ENCODE measurements around the gene CERT1. TPM values are rescaled to one million over a fixed set of nuclear protein-coding genes. Genes with fewer than 3 reads are reported as not detected.

CERT1 gene
- polyA plus RNA-seq, 2 of the 4 experiments (the other 2 are of a cell fraction): 19.5 to 22.5 TPM

- no peak for TF ChIP-seq MAFK (IDR thresholded peaks at IDR 0.05; ENCODE audit: partially characterized antibody)
- no peak for TF ChIP-seq ESRRA (IDR thresholded peaks at IDR 0.05; ENCODE audit: borderline replicate concordance, low read length)
- TF ChIP-seq RCOR1 (IDR thresholded peaks at IDR 0.05; ENCODE audit: low read depth, low read length): no peak
- no peak for TF ChIP-seq PBX3 (IDR thresholded peaks at IDR 0.05)
- TF ChIP-seq MYC (IDR thresholded peaks at IDR 0.05; ENCODE audit: borderline replicate concordance, low read length): no peak
- TF ChIP-seq RFX5 (IDR thresholded peaks at IDR 0.05): no peak
- no peak for TF ChIP-seq GATA3 (IDR thresholded peaks at IDR 0.05; ENCODE audit: borderline replicate concordance)
- no peak for TF ChIP-seq KDM5A (IDR thresholded peaks at IDR 0.05)
- no peak for TF ChIP-seq CEBPB (IDR thresholded peaks at IDR 0.05)
- no peak for TF ChIP-seq REST (IDR thresholded peaks at IDR 0.05)
- TF ChIP-seq RNF2 (IDR thresholded peaks at IDR 0.05; ENCODE audit: borderline replicate concordance, low read depth): no peak
- TF ChIP-seq RAD21 (conservative IDR thresholded peaks at IDR 0.05 in 1 of 2, IDR thresholded peaks at IDR 0.05 in 1 of 2): no peak
- TF ChIP-seq TFCP2L1 (CRISPR knock-in tag; IDR thresholded peaks at IDR 0.05): no peak
- TF ChIP-seq JUNB (IDR thresholded peaks at IDR 0.05): no peak
- TF ChIP-seq ZNF302 (CRISPR knock-in tag; IDR thresholded peaks at IDR 0.05): no peak
- TF ChIP-seq HES2 (IDR thresholded peaks at IDR 0.05): no peak
- TF ChIP-seq HOXA7 (CRISPR knock-in tag; IDR thresholded peaks at IDR 0.05): no peak
- no peak for TF ChIP-seq EHF (CRISPR knock-in tag; IDR thresholded peaks at IDR 0.05)
- TF ChIP-seq CTCF (IDR thresholded peaks at IDR 0.05): no peak
- no peak for TF ChIP-seq PHF8 (IDR thresholded peaks at IDR 0.05; ENCODE audit: borderline replicate concordance, low read depth)
- no peak overlapping the region for H3K4me2 ChIP-seq
- ATAC-seq: no peak
- 93% methylated on average over 6 of the region's 6 CpGs for WGBS (ENCODE audit: missing lambda C conversion rate)
- H3K27ac ChIP-seq: no peak overlapping the region
- POLR2A ChIA-PET: no interaction called here
- CTCF ChIA-PET: interaction anchor here (1.6 kb wide), 1 partner anchor 151 kb away, joined by 5 read pairs; the partner anchor contains the start of gene ANKRD31
- no peak overlapping the region for H3K4me3 ChIP-seq
- no peak for DNase-seq (ENCODE audit: low read depth in 1 of 2, low spot score in 1 of 2)
- no peaks in the 10 kb centered on the region for H3K9me3 ChIP-seq
- H3K4me1 ChIP-seq: no peaks in the 10 kb centered on the region
- no peak for FAIRE-seq
Observed at GRCh38 chr5:75387806-75388205, 123.6 kb downstream of the CERT1 start.

GRCh38 chr5:75384218-75384617, 127.2 kb downstream of the CERT1 start:
- 28% methylated on average over 1 of the region's 1 CpG for WGBS (ENCODE audit: missing lambda C conversion rate)

More at GRCh38 chr5:75384218-75384617, 127.2 kb downstream of the CERT1 start:
- Histone ChIP-seq H3K4me1 (no peaks in the 10 kb centered on the region), H3K4me3 (no peak overlapping the region), H3K27ac (no peak overlapping the region), H3K9me3 (no peaks in the 10 kb centered on the region), H3K4me2 (no peak overlapping the region)
- POLR2A ChIA-PET: no interaction called here
- ATAC-seq: no peak
- no peak for DNase-seq (ENCODE audit: low read depth in 1 of 2, low spot score in 1 of 2)
- no peak for TF ChIP-seq CBX8 (IDR thresholded peaks at IDR 0.05)
- TF ChIP-seq FOXS1 (CRISPR knock-in tag; IDR thresholded peaks at IDR 0.05): no peak
- no peak for TF ChIP-seq ELK1 (IDR thresholded peaks at IDR 0.05; ENCODE audit: low read depth, low read length)
- no peak for TF ChIP-seq TP53 (CRISPR knock-in tag; IDR thresholded peaks at IDR 0.05)
- no peak for TF ChIP-seq BHLHE40 (IDR thresholded peaks at IDR 0.05; ENCODE audit: low read depth, low read length)
- no peak for TF ChIP-seq SMC3 (IDR thresholded peaks at IDR 0.05)
- no peak for TF ChIP-seq POLR2AphosphoS2 (conservative IDR thresholded peaks at IDR 0.05; ENCODE audit: low read length)
- no peak for TF ChIP-seq RARB (CRISPR knock-in tag; IDR thresholded peaks at IDR 0.05)
- no peak for TF ChIP-seq REST (IDR thresholded peaks at IDR 0.05)
- no peak for TF ChIP-seq RAD21 (conservative IDR thresholded peaks at IDR 0.05 in 1 of 2, IDR thresholded peaks at IDR 0.05 in 1 of 2)
- CTCF ChIA-PET: interaction anchor here (1.6 kb wide), 1 partner anchor 148 kb away, joined by 7 read pairs; the partner anchor contains the start of gene ANKRD31
- FAIRE-seq: peak; percentile 54
